CD4-positive, alpha-beta T cell (primary cell): ENCODE results near the gene MIPOL1. TPM values are rescaled to one million over a fixed set of nuclear protein-coding genes. Genes with fewer than 3 reads are reported as not detected.
"Not testable (repeated sequence)": the region's sequence is repeated elsewhere in the genome, so short reads cannot be mapped to it uniquely, and the experiment has no call there.

Experiments
- ATAC-seq: fragments of 200-7000 bp; cut with Tn5 transposase; one replicate; pipeline ENCODE4 v1.10.0; 2022; ENCODE audit warnings: mild to moderate bottlenecking; ENCODE audit not compliant: poor library complexity
- CTCF ChIA-PET: fragments of 350-600 bp; sonication (Branson Sonifier 250); formaldehyde crosslinking; loops from one replicate; lab custom pipeline; 2021; ENCODE audit warnings: antibody characterized with exemption, inconsistent platforms; lab: Charles Lee
- POLR2A ChIA-PET: fragments of 350-600 bp; sonication (Branson Sonifier 250); formaldehyde crosslinking; loops from one replicate; lab custom pipeline; 2021; ENCODE audit warnings: antibody characterized with exemption, inconsistent platforms; lab: Charles Lee
- DNase-seq, 14 experiments: peaks; one replicate each; pipeline ENCODE4 v3.0.0-alpha.2; 2013 to 2020; ENCODE audit warnings: mixed read lengths in 2 of 14
- H3K27ac ChIP-seq, 2 donors: one replicate each; pipeline versions ENCODE4 v1.5.1 to v1.7.0; 2013; ENCODE audit warnings: low read length in 2 of 2, low read depth in 1 of 2, mild to moderate bottlenecking in 1 of 2
- H3K27me3 ChIP-seq, 2 experiments: 1 replicate in 1 of 2; 2 replicates in 1 of 2; pipeline versions ENCODE4 v1.6.1 to v1.7.0; 2013; ENCODE audit warnings: low read length in 2 of 2, control low read depth in 1 of 2, mild to moderate bottlenecking in 1 of 2, moderate library complexity in 1 of 2; ENCODE audit not compliant: insufficient read depth in 2 of 2, control insufficient read depth in 1 of 2
- H3K36me3 ChIP-seq: one replicate; pipeline ENCODE4 v1.6.1; 2013; ENCODE audit warnings: low read length, control low read depth; ENCODE audit not compliant: insufficient read depth
- H3K4me1 ChIP-seq: one replicate; pipeline ENCODE4 v1.6.1; 2013; ENCODE audit warnings: low read length, control low read depth; ENCODE audit not compliant: insufficient read depth
- H3K4me3 ChIP-seq: one replicate; pipeline ENCODE4 v1.5.1; 2013; ENCODE audit warnings: mild to moderate bottlenecking, low read length, moderate library complexity
- H3K9me3 ChIP-seq, 2 experiments: 1 replicate in 1 of 2; 2 replicates in 1 of 2; pipeline versions ENCODE4 v1.6.1 to v1.7.0; 2013; ENCODE audit warnings: low read length in 2 of 2, mild to moderate bottlenecking in 2 of 2, control low read depth in 1 of 2, moderate library complexity in 1 of 2; ENCODE audit not compliant: control insufficient read depth in 1 of 2, insufficient read depth in 1 of 2
- H3K27ac Mint-ChIP-seq: one replicate; pipeline ENCODE4 v1.8.0; 2020; ENCODE audit warnings: mixed read lengths
- H3K27me3 Mint-ChIP-seq: one replicate; pipeline ENCODE4 v1.8.0; 2021; ENCODE audit warnings: mixed read lengths
- H3K36me3 Mint-ChIP-seq: one replicate; pipeline ENCODE4 v1.8.0; 2021; ENCODE audit warnings: low read depth, mixed read lengths
- H3K4me1 Mint-ChIP-seq: one replicate; pipeline ENCODE4 v1.8.0; 2021; ENCODE audit warnings: low read depth, mixed read lengths
- H3K4me3 Mint-ChIP-seq: one replicate; pipeline ENCODE4 v1.8.0; 2020; ENCODE audit warnings: mild to moderate bottlenecking, mixed read lengths
- H3K9me3 Mint-ChIP-seq: one replicate; pipeline ENCODE4 v1.8.0; 2020; ENCODE audit warnings: mixed read lengths
- CTCF ChIP-seq: fragments of 200-600 bp; IDR thresholded peaks from one replicate; pipeline ENCODE4 v1.8.0; 2022; ENCODE audit warnings: antibody characterized with exemption, mild to moderate bottlenecking
- intact Hi-C, 2 experiments: fragments of 100-400 bp; cut with DNase I in 1 of 2; cut with micrococcal nuclease in 1 of 2; formaldehyde crosslinking; loops; one replicate each; pipeline versions ENCODE4 v1.15.1 to v1.9.0; 2023 to 2025; cut with DNase I, micrococcal nuclease
- total RNA-seq, 174 experiments: library from RNA in 2 of 174; stranded (reverse) in 2 of 174; gene quantifications; one replicate each; pipeline ENCODE4 v1.2.3 and lab custom pipeline; 2021 to 2026

The MIPOL1 gene
- total RNA-seq, 2 experiments from 2014 or later = 0.30 TPM; not detected in 1

GRCh38 chr14:37230551-37231194 is 32.9 kb downstream of the MIPOL1 start:
- Histone ChIP-seq H3K27ac (no peak overlapping the region), H3K4me3 (no peak overlapping the region), H3K36me3 (no peaks in the 10 kb centered on the region), H3K27me3 (no peaks in the 10 kb centered on the region), H3K4me1 (no peaks in the 10 kb centered on the region), H3K9me3 (no peaks in the 10 kb centered on the region)
- Mint-ChIP-seq H3K9me3 (no peaks in the 10 kb centered on the region), H3K4me1 (no peaks in the 10 kb centered on the region), H3K27me3 (no peaks in the 10 kb centered on the region), H3K27ac (no peak overlapping the region), H3K4me3 (no peak overlapping the region), H3K36me3 (no peaks in the 10 kb centered on the region)
- peak; percentile 44 for TF ChIP-seq CTCF
- POLR2A ChIA-PET = no interaction called here
- CTCF ChIA-PET = interaction anchor here (1.3 kb wide), 1 partner anchor 10 kb away, joined by 4 read pairs; no protein-coding TSS in a partner anchor
- DNase-seq (peak in 3 of 14 experiments; percentile 43 to 47 (median 44)), ATAC-seq (no peak)
- intact Hi-C loops = loop anchor here in 1 of 2 experiments (5.0 kb wide), 1 partner anchor 642 kb away; no protein-coding TSS in a partner anchor

GRCh38 chr14:37232907-37233481 is 35.3 kb downstream of the MIPOL1 start:
- no peaks in the 10 kb centered on the region for H3K27me3 Mint-ChIP-seq
- DNase-seq = peak in 1 of 14 experiments; percentile 1
- TF ChIP-seq CTCF = peak; percentile 15
- no peak overlapping the region for H3K4me3 ChIP-seq
- no peaks in the 10 kb centered on the region for H3K4me1 Mint-ChIP-seq
- H3K9me3 Mint-ChIP-seq = no peaks in the 10 kb centered on the region
- intact Hi-C loops = loop anchor here in 1 of 2 experiments (5.0 kb wide), 1 partner anchor 639 kb away; no protein-coding TSS in a partner anchor
- H3K36me3 ChIP-seq = no peaks in the 10 kb centered on the region
- no peak overlapping the region for H3K4me3 Mint-ChIP-seq
- H3K4me1 ChIP-seq = no peaks in the 10 kb centered on the region
- no peak overlapping the region for H3K27ac ChIP-seq
- no peaks in the 10 kb centered on the region for H3K9me3 ChIP-seq
- CTCF ChIA-PET = no interaction called here
- H3K36me3 Mint-ChIP-seq = no peaks in the 10 kb centered on the region
- no peak for ATAC-seq
- no peaks in the 10 kb centered on the region for H3K27me3 ChIP-seq
- POLR2A ChIA-PET = no interaction called here
- no peak overlapping the region for H3K27ac Mint-ChIP-seq

GRCh38 chr14:37234222-37234621 is 36.5 kb downstream of the MIPOL1 start:
- no peaks in the 10 kb centered on the region for H3K36me3 Mint-ChIP-seq
- ChIA-PET CTCF (no interaction called here), POLR2A (no interaction called here)

DNA sequence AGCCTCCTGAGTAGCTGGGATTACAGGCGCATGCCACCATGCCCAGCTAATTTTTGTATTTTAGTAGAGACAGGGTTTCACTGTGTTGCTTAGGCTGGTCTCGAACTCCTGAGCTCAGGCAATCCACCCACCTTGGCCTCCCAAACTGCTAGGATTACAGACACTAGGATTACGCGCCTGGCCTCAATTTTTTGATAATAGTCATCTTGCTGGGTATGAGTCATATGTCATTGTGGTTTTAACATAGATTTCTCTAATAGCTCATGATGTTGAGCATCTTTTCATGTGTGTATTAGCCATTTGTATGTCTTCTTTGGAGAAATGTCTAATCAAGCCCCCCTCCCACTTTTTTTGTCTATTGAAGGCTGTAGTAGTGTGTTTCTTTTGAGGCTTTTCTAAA is 38.3 kb downstream of the MIPOL1 start:
- H3K36me3 Mint-ChIP-seq, H3K36me3 ChIP-seq, H3K4me3 Mint-ChIP-seq, intact Hi-C loops, POLR2A ChIA-PET, H3K9me3 Mint-ChIP-seq, DNase-seq, H3K27me3 Mint-ChIP-seq, H3K27me3 ChIP-seq, H3K27ac ChIP-seq, H3K27ac Mint-ChIP-seq, H3K4me1 ChIP-seq, ATAC-seq, H3K9me3 ChIP-seq, H3K4me1 Mint-ChIP-seq, CTCF ChIA-PET, H3K4me3 ChIP-seq: not testable (repeated sequence)

More at GRCh38 chr14:37234222-37234621, 36.5 kb downstream of the MIPOL1 start:
- H3K4me1 Mint-ChIP-seq = no peaks in the 10 kb centered on the region
- TF ChIP-seq CTCF = no peak
- no peaks in the 10 kb centered on the region for H3K27me3 Mint-ChIP-seq
- H3K4me1 ChIP-seq = no peaks in the 10 kb centered on the region
- no peak overlapping the region for H3K4me3 Mint-ChIP-seq
- H3K27me3 ChIP-seq = no peaks in the 10 kb centered on the region
- DNase-seq (no peak), ATAC-seq (no peak)
- no peaks in the 10 kb centered on the region for H3K36me3 ChIP-seq
- H3K27ac Mint-ChIP-seq = no peak overlapping the region
- H3K4me3 ChIP-seq = no peak overlapping the region
- intact Hi-C loops = loop anchor here in 1 of 2 experiments (5.0 kb wide), 1 partner anchor 638 kb away; no protein-coding TSS in a partner anchor
- H3K9me3 Mint-ChIP-seq = no peaks in the 10 kb centered on the region
- H3K9me3 ChIP-seq = no peaks in the 10 kb centered on the region
- no peak overlapping the region for H3K27ac ChIP-seq
